ENCODE results near the gene MIPEP.

GRCh38 chr13:23767838-23768237, 121.4 kb downstream of the MIPEP start:
- TF ChIP-seq POLR2A (IDR thresholded peaks at IDR 0.05; ENCODE audit: extremely low read depth, insufficient read length), result no peak
- no peak for TF ChIP-seq CTCF (IDR thresholded peaks at IDR 0.05; ENCODE audit: low read depth, low read length)
- TF ChIP-seq MAX (IDR thresholded peaks at IDR 0.05; ENCODE audit: low read depth, low read length), result no peak
- TF ChIP-seq MYC (IDR thresholded peaks at IDR 0.05; ENCODE audit: low read depth, low read length), result no peak
